Uterus (tissue), 4 donors: ENCODE results near the gene C2orf74. TPM values are rescaled to one million over a fixed set of nuclear protein-coding genes. Genes with fewer than 3 reads are reported as not detected.
A peak's percentile ranks its signal among the peaks of the same experiment; 100 is the strongest.

ENCODE experiments used
- DNase-seq, 2 donors: peaks; one replicate each; pipeline ENCODE4 v3.0.0-alpha.2; 2019 to 2020
- H3K27ac ChIP-seq, 2 donors: fragments of 200-600 bp; sonication (generic); 1 replicate in 1 of 2; 2 replicates in 1 of 2; pipeline ENCODE4 v1.5.1; 2016 to 2018
- H3K27me3 ChIP-seq, 2 donors: fragments of 200-600 bp; sonication (generic); one replicate each; pipeline ENCODE4 v1.5.1; 2018 to 2019; ENCODE audit warnings: control low read depth in 1 of 2
- H3K36me3 ChIP-seq, 2 donors: fragments of 200-600 bp; sonication (generic); one replicate each; pipeline ENCODE4 v1.5.1; 2019; ENCODE audit warnings: control low read depth in 1 of 2
- H3K4me1 ChIP-seq, 2 donors: fragments of 200-600 bp; sonication (generic); one replicate each; pipeline ENCODE4 v1.5.1; 2018 to 2019; ENCODE audit warnings: control low read depth in 1 of 2
- H3K4me3 ChIP-seq, 2 donors: fragments of 200-600 bp; sonication (generic); 1 replicate in 1 of 2; 2 replicates in 1 of 2; pipeline ENCODE4 v1.5.1; 2018 to 2019; ENCODE audit warnings: mild to moderate bottlenecking in 1 of 2
- H3K9me3 ChIP-seq, 2 donors: fragments of 200-600 bp; sonication (generic); one replicate each; pipeline ENCODE4 v1.5.1; 2019; ENCODE audit warnings: control low read depth in 1 of 2
- POLR2A ChIP-seq, 2 donors: fragments of 450-650 bp; IDR thresholded peaks; one replicate each; pipeline ENCODE4 v1.6.1; 2016; ENCODE audit warnings: antibody characterized with exemption in 2 of 2, mild to moderate bottlenecking in 1 of 2, moderate library complexity in 1 of 2
- intact Hi-C: fragments of 100-400 bp; cut with DNase I; formaldehyde crosslinking; loops from one replicate; pipeline ENCODE4 v1.15.1; 2023; ENCODE audit warnings: low total_unique reads
- total RNA-seq, 4 donors: library from RNA; depleted of rRNA in 3 of 4; stranded (reverse); fragments of >200 nt in 3 of 4; gene quantifications; one replicate each; pipeline versions ENCODE4 v1.1.0 to v1.2.4, GENCODE V29; 2014 to 2023
- TF ChIP-seq, protein P1 (sequence below), 4 experiments: fragments of 200-600 bp in 2 of 4; fragments of 450-650 bp in 2 of 4; sonication (generic) in 2 of 4; IDR thresholded peaks; one replicate each; pipeline ENCODE4 v1.5.1; 2016 to 2019; ENCODE audit warnings: antibody characterized with exemption in 4 of 4, mild to moderate bottlenecking in 2 of 4, moderate library complexity in 1 of 4
- donor health status: DM: yes; HTN: yes; CAD: no.

C2orf74 gene
- total RNA-seq, 4 donors from 2014 or later = 5.7 to 50.9 (median 13.6) TPM

DNA sequence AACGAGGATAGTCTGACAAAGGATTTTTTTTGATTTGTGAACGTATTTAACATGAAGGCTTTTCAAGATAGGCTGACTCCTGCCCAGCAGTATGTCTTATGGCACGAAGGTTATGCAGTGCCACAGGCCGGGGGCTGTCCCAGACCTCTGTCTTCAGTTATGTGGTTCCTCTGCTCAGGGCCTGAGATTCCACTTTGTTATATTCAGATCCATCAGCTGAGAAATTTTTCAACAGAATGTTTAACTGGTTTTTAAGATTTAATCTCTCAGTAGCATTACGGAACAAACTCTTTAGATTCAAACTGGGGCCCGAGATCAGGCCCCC lies 20.0 kb downstream of the C2orf74 start:
- intact Hi-C loops = no loop called here
- H3K4me3 ChIP-seq = no peak overlapping the region
- no peaks in the 10 kb centered on the region for H3K27me3 ChIP-seq
- peak overlapping the region; percentile 11 to 36 for H3K27ac ChIP-seq
- peaks cover 8 to 19% of the 10 kb centered on the region in 2 donors for H3K4me1 ChIP-seq
- no peak for TF ChIP-seq POLR2A (IDR thresholded peaks at IDR 0.05)
- TF ChIP-seq, protein P1, sequence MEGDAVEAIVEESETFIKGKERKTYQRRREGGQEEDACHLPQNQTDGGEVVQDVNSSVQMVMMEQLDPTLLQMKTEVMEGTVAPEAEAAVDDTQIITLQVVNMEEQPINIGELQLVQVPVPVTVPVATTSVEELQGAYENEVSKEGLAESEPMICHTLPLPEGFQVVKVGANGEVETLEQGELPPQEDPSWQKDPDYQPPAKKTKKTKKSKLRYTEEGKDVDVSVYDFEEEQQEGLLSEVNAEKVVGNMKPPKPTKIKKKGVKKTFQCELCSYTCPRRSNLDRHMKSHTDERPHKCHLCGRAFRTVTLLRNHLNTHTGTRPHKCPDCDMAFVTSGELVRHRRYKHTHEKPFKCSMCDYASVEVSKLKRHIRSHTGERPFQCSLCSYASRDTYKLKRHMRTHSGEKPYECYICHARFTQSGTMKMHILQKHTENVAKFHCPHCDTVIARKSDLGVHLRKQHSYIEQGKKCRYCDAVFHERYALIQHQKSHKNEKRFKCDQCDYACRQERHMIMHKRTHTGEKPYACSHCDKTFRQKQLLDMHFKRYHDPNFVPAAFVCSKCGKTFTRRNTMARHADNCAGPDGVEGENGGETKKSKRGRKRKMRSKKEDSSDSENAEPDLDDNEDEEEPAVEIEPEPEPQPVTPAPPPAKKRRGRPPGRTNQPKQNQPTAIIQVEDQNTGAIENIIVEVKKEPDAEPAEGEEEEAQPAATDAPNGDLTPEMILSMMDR (IDR thresholded peaks at IDR 0.05) = no peak
- no peaks in the 10 kb centered on the region for H3K9me3 ChIP-seq
- H3K36me3 ChIP-seq = no peaks in the 10 kb centered on the region
- no peak for DNase-seq

DNA sequence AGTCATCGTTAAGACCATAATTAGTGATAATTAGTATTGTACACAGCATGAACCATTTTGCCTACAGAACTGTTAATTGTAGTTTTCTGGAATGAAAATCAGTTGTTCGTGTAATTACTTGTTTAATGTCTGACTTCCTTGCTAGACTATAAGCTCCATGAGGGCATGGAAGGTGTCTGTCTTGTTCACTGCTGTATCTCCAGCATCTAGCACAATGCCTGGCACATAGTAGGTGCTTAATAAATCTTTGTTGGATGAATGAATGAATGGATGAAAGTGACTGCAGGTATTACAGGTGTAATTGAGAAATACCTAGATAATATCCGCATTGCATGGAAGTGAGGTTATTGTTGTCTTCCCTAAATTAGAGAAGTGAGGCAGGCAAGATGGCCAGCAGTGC lies 21.8 kb downstream of the C2orf74 start:
- H3K27me3 ChIP-seq = no peaks in the 10 kb centered on the region
- TF ChIP-seq POLR2A (IDR thresholded peaks at IDR 0.05) = no peak
- TF ChIP-seq, protein P1 (IDR thresholded peaks at IDR 0.05) = no peak
- H3K36me3 ChIP-seq = no peaks in the 10 kb centered on the region
- H3K4me1 ChIP-seq = peaks cover 8 to 18% of the 10 kb centered on the region in 2 donors
- no peak overlapping the region for H3K27ac ChIP-seq
- intact Hi-C loops = no loop called here
- H3K4me3 ChIP-seq = no peak overlapping the region
- H3K9me3 ChIP-seq = no peaks in the 10 kb centered on the region
- no peak for DNase-seq

DNA sequence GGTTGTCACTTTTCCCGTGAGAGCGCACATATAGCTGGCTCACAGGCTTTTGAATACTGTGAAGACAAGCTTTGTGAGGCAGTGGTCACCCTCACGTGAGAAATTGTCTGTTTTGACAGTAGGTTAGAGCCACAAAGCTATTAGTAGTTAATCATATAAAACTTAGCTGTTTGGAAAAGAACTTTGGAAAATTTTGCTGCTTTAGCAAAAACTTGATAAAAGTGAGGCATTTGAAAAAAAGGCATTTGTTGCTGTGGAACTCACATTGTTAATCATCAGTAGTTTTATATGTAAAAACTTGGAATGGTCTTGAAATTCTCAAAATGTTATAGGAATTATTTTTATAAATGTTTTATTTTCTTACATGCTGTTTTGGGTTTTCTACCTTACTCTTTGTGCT lies 22.3 kb downstream of the C2orf74 start:
- TF ChIP-seq, protein P1 (IDR thresholded peaks at IDR 0.05) = no peak
- no peak for TF ChIP-seq POLR2A (IDR thresholded peaks at IDR 0.05)
- no peak overlapping the region for H3K27ac ChIP-seq
- no peaks in the 10 kb centered on the region for H3K27me3 ChIP-seq
- no peaks in the 10 kb centered on the region for H3K9me3 ChIP-seq
- no peak overlapping the region for H3K4me3 ChIP-seq
- peaks cover 3 to 13% of the 10 kb centered on the region in 2 donors for H3K4me1 ChIP-seq
- intact Hi-C loops = no loop called here
- DNase-seq = no peak
- H3K36me3 ChIP-seq = no peaks in the 10 kb centered on the region

DNA sequence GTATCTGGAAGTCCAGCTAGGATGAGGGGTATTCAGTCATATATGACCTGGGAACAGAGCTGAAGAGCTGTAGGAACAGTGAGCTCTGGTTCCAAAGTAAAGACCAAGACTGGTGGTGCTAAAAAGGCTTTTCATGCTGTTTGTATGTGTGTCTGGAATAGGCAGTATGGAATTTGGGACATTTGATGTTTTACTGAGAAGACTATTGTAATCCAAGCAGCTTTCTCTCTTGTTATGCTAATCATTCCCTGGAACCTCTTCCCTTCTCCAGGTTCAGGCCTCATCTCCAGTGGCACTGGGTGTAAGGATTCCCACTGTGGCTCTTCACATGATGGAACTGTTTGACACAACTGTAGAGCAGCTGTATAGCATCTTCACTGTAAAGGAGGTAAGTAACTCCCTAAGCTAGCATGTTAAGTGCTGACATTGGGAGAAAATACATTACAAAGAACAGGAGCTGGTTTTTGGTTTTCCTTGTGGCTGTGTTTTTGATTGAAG lies 23.3 kb downstream of the C2orf74 start:
- intact Hi-C loops = no loop called here
- H3K4me3 ChIP-seq = no peak overlapping the region
- no peaks in the 10 kb centered on the region for H3K36me3 ChIP-seq
- no peaks in the 10 kb centered on the region for H3K27me3 ChIP-seq
- DNase-seq = no peak
- H3K4me1 ChIP-seq = peaks cover 0 to 9% of the 10 kb centered on the region in 2 donors
- H3K27ac ChIP-seq = no peak overlapping the region
- no peak for TF ChIP-seq POLR2A (IDR thresholded peaks at IDR 0.05)
- TF ChIP-seq, protein P1 (IDR thresholded peaks at IDR 0.05) = no peak
- H3K9me3 ChIP-seq = no peaks in the 10 kb centered on the region

DNA sequence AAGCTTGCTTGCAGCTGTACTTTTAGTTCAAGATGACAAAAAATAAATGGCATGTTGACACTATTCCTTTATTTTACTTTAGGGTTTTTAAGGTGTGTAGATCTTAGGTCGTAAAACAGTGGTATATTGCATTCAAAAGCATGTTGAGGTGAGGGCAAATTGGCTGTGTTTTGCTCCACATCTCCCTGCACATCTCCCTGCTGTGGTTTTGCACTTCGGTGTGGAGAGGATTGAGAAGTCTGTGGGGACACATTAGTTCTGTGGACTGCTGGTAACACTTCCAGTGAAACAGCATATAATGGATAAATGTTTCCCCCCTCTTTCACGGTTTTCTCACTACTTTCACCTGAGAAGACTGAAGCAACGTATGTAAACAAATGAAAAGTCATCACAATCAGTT lies 25.1 kb downstream of the C2orf74 start:
- Histone ChIP-seq H3K4me3 (no peak overlapping the region), H3K36me3 (no peaks in the 10 kb centered on the region), H3K27ac (no peak overlapping the region), H3K9me3 (no peaks in the 10 kb centered on the region), H3K4me1 (no peaks in the 10 kb centered on the region), H3K27me3 (no peaks in the 10 kb centered on the region)
- no peak for DNase-seq
- intact Hi-C loops = no loop called here
- TF ChIP-seq, protein P1 (IDR thresholded peaks at IDR 0.05) = no peak
- no peak for TF ChIP-seq POLR2A (IDR thresholded peaks at IDR 0.05)
